H9 (cell line): ENCODE data around the gene ZNF747. TPM values are rescaled to one million over a fixed set of nuclear protein-coding genes. Genes with fewer than 3 reads are reported as not detected.

Experiments used
- DNase-seq: peaks from one replicate; pipeline ENCODE4 v3.0.0-alpha.2; 2017
- H2AFZ ChIP-seq: one replicate; pipeline ENCODE4 v1.6.1; 2013; ENCODE audit warnings: mild to moderate bottlenecking, low read length, control low read depth, moderate library complexity
- H2AK5ac ChIP-seq: 2 replicates; pipeline ENCODE4 v1.6.1; 2013; ENCODE audit warnings: low read length, control low read depth, mixed read lengths; ENCODE audit not compliant: insufficient read length
- H2BK120ac ChIP-seq: one replicate; pipeline ENCODE4 v1.6.1; 2013; ENCODE audit warnings: low read depth, mild to moderate bottlenecking, low read length, control low read depth, inconsistent platforms; ENCODE audit not compliant: poor library complexity, severe bottlenecking
- H2BK12ac ChIP-seq: 2 replicates; pipeline ENCODE4 v1.6.1; 2013; ENCODE audit warnings: low read length, control low read depth, mixed read lengths, low read depth; ENCODE audit not compliant: insufficient read length
- H2BK15ac ChIP-seq: 2 replicates; pipeline ENCODE4 v1.6.1; 2013; ENCODE audit warnings: low read depth, low read length, control low read depth
- H2BK20ac ChIP-seq: one replicate; pipeline ENCODE4 v1.6.1; 2013; ENCODE audit warnings: low read depth, mild to moderate bottlenecking, low read length, control low read depth, inconsistent platforms; ENCODE audit not compliant: poor library complexity, severe bottlenecking
- H2BK5ac ChIP-seq: 2 replicates; pipeline ENCODE4 v1.6.1; 2013; ENCODE audit warnings: low read length, control low read depth, mixed read lengths; ENCODE audit not compliant: insufficient read length
- H3K14ac ChIP-seq: 2 replicates; pipeline ENCODE4 v1.6.1; 2013; ENCODE audit warnings: low read length, control low read depth; ENCODE audit not compliant: insufficient read depth
- H3K18ac ChIP-seq: 2 replicates; pipeline ENCODE4 v1.6.1; 2013; ENCODE audit warnings: low read depth, mild to moderate bottlenecking, mixed read lengths, low read length, control low read depth; ENCODE audit not compliant: insufficient read length
- H3K23ac ChIP-seq: 2 replicates; pipeline ENCODE4 v1.6.1; 2013; ENCODE audit warnings: low read length, control low read depth, mixed read lengths, low read depth; ENCODE audit not compliant: insufficient read length
- H3K23me2 ChIP-seq: 2 replicates; pipeline ENCODE4 v1.6.1; 2013; ENCODE audit warnings: low read depth, mild to moderate bottlenecking, mixed read lengths, low read length, control low read depth; ENCODE audit not compliant: insufficient read length, poor library complexity, severe bottlenecking
- H3K27ac ChIP-seq: 2 replicates; pipeline ENCODE4 v1.5.1; 2013; ENCODE audit warnings: low read length, control low read depth, mixed read lengths, low read depth; ENCODE audit not compliant: insufficient read length
- H3K27me3 ChIP-seq: 2 replicates; pipeline ENCODE4 v1.6.1; 2013; ENCODE audit warnings: low read length, control low read depth, inconsistent platforms; ENCODE audit not compliant: insufficient read depth
- H3K4ac ChIP-seq: 2 replicates; pipeline ENCODE4 v1.6.1; 2013; ENCODE audit warnings: low read depth, mild to moderate bottlenecking, control low read depth, inconsistent platforms, low read length, moderate library complexity
- H3K4me1 ChIP-seq: 2 replicates; pipeline ENCODE4 v1.6.1; 2013; ENCODE audit warnings: low read length, control low read depth, inconsistent platforms; ENCODE audit not compliant: insufficient read depth
- H3K4me2 ChIP-seq: 2 replicates; pipeline ENCODE4 v1.6.1; 2013; ENCODE audit warnings: low read length, control low read depth, mixed read lengths; ENCODE audit not compliant: insufficient read length, insufficient read depth
- H3K56ac ChIP-seq: 2 replicates; pipeline ENCODE4 v1.6.1; 2013; ENCODE audit warnings: low read depth, mild to moderate bottlenecking, mixed read lengths, low read length, control low read depth; ENCODE audit not compliant: insufficient read length
- H3K79me1 ChIP-seq: 2 replicates; pipeline ENCODE4 v1.6.1; 2013; ENCODE audit warnings: low read depth, mild to moderate bottlenecking, moderate library complexity, low read length, control low read depth, inconsistent platforms; ENCODE audit not compliant: insufficient read depth, poor library complexity, severe bottlenecking
- H3K79me2 ChIP-seq: 2 replicates; pipeline ENCODE4 v1.6.1; 2013; ENCODE audit warnings: low read length, control low read depth, inconsistent platforms; ENCODE audit not compliant: insufficient read depth
- H3K9ac ChIP-seq: 2 replicates; pipeline ENCODE4 v1.6.1; 2013; ENCODE audit warnings: low read length, control low read depth, mixed read lengths; ENCODE audit not compliant: insufficient read length; ENCODE audit errors: extremely low read depth
- H3K9me3 ChIP-seq: one replicate; pipeline ENCODE4 v1.6.1; 2013; ENCODE audit warnings: low read depth, low read length, inconsistent platforms; ENCODE audit not compliant: control insufficient read depth
- H3T11ph ChIP-seq: one replicate; pipeline ENCODE4 v1.6.1; 2013; ENCODE audit warnings: mild to moderate bottlenecking, low read length, control low read depth, inconsistent platforms
- H4K20me1 ChIP-seq: one replicate; pipeline ENCODE4 v1.6.1; 2013; ENCODE audit not compliant: control insufficient read depth, insufficient read length, insufficient read depth
- H4K5ac ChIP-seq: 2 replicates; pipeline ENCODE4 v1.6.1; 2013; ENCODE audit warnings: low read depth, mild to moderate bottlenecking, mixed read lengths, low read length, control low read depth; ENCODE audit not compliant: insufficient read length
- H4K8ac ChIP-seq: replicated peaks from 2 replicates; pipeline ENCODE4 v1.6.1; 2013; ENCODE audit warnings: low read length, control low read depth, mixed read lengths, low read depth; ENCODE audit not compliant: insufficient read length
- H4K91ac ChIP-seq: 2 replicates; pipeline ENCODE4 v1.6.1; 2013; ENCODE audit warnings: low read depth, mild to moderate bottlenecking, moderate library complexity, mixed read lengths, low read length, control low read depth; ENCODE audit not compliant: insufficient read length
- H3K27ac Mint-ChIP-seq, 3 experiments: 2 replicates in 2 of 3; 3 replicates in 1 of 3; pipeline ENCODE4 v1.8.0; 2020 to 2021; ENCODE audit warnings: mixed read lengths in 3 of 3, mild to moderate bottlenecking in 1 of 3, moderate library complexity in 1 of 3
- H3K27me3 Mint-ChIP-seq: 2 replicates; pipeline ENCODE4 v1.8.0; 2021; ENCODE audit warnings: low read depth, mild to moderate bottlenecking, moderate library complexity, mixed read lengths
- H3K36me3 Mint-ChIP-seq, 3 experiments: 2 replicates in 2 of 3; 3 replicates in 1 of 3; pipeline ENCODE4 v1.8.0; 2020 to 2021; ENCODE audit warnings: low read depth in 3 of 3, mixed read lengths in 3 of 3; ENCODE audit not compliant: insufficient read depth in 1 of 3
- H3K4me1 Mint-ChIP-seq, 2 experiments: 2 replicates each; pipeline ENCODE4 v1.8.0; 2020; ENCODE audit warnings: mixed read lengths in 2 of 2
- H3K4me3 Mint-ChIP-seq, 2 experiments: 2 replicates in 1 of 2; 3 replicates in 1 of 2; pipeline ENCODE4 v1.8.0; 2020 to 2021; ENCODE audit warnings: mild to moderate bottlenecking in 2 of 2, mixed read lengths in 2 of 2, moderate library complexity in 1 of 2
- H3K9me3 Mint-ChIP-seq, 2 experiments: 2 replicates in 1 of 2; 3 replicates in 1 of 2; pipeline ENCODE4 v1.8.0; 2020; ENCODE audit warnings: mild to moderate bottlenecking in 2 of 2, mixed read lengths in 2 of 2, moderate library complexity in 1 of 2
- CTCF ChIP-seq: fragments of 200-600 bp; sonication (generic); conservative IDR thresholded peaks from 3 replicates; pipeline ENCODE4 v1.8.0; 2021; ENCODE audit warnings: antibody characterized with exemption, mild to moderate bottlenecking
- WGBS: extraction: QIAGEN DNeasy Blood & Tissue Kit; methylation state at CpG from one replicate; pipeline ENCODE4 v1.1.7; 2013; ENCODE audit warnings: missing lambda C conversion rate, low lambda C conversion rate, mixed read lengths; ENCODE audit not compliant: insufficient read length; ENCODE audit errors: extremely low coverage; 5-methylcytosine and 5-hydroxymethylcytosine counted together
- total RNA-seq: library from RNA; stranded (reverse); gene quantifications from 2 replicates; pipeline ENCODE4 v1.2.1, GENCODE V29; 2021

Gene ZNF747
- total RNA-seq, 1 experiment from 2014 or later: 18.4 TPM

- Histone ChIP-seq H2BK5ac (no peak overlapping the region), H3T11ph (no peak overlapping the region), H3K4me1 (no peaks in the 10 kb centered on the region; the same call in 1 of the 2 replicates), H3K27me3 (no peaks in the 10 kb centered on the region), H3K27ac (no peak overlapping the region), H4K20me1 (no peaks in the 10 kb centered on the region), H4K8ac (no peak overlapping the region), H2BK15ac (no peak overlapping the region), H4K5ac (no peak overlapping the region), H2BK12ac (no peak overlapping the region), H3K56ac (no peak overlapping the region), H3K79me1 (no peaks in the 10 kb centered on the region), H4K91ac (no peak overlapping the region), H2AFZ (no peak overlapping the region), H3K18ac (no peak overlapping the region), H3K9me3 (no peaks in the 10 kb centered on the region), H3K9ac (no peak overlapping the region), H2AK5ac (no peak overlapping the region), H3K23ac (no peak overlapping the region), H3K4me2 (no peak overlapping the region), H2BK20ac (no peak overlapping the region), H3K23me2 (peaks cover 16% of the 10 kb centered on the region), H3K14ac (no peak overlapping the region), H3K79me2 (no peaks in the 10 kb centered on the region), H2BK120ac (no peak overlapping the region), H3K4ac (no peak overlapping the region)
- Mint-ChIP-seq H3K4me1 (peaks cover 10 to 11% of the 10 kb centered on the region in 2 experiments), H3K27me3 (peaks cover 3% of the 10 kb centered on the region; the same call in 1 of the 2 replicates), H3K27ac (no peak overlapping the region), H3K36me3 (peaks cover 0 to 19% (median 0%) of the 10 kb centered on the region in 3 experiments; a peak in 2 of 7 replicates), H3K9me3 (no peaks in the 10 kb centered on the region), H3K4me3 (no peak overlapping the region)
- DNase-seq: no peak
- WGBS: 100% methylated on average over 1 of the region's 1 CpG
- no peak for TF ChIP-seq CTCF
These were observed 40.0 kb upstream of the ZNF747 start for GRCh38 chr16:30574678-30575077.
